Measurements from ENCODE around the gene PCDH19. TPM values are rescaled to one million over a fixed set of nuclear protein-coding genes. Genes with fewer than 3 reads are reported as not detected.

Gene PCDH19
- total and polyA plus RNA-seq, 2 of the 13 experiments (the other 11 are each of a cell fraction or from before 2014, with no cell fraction given), result 0.02 to 0.09 TPM

DNA sequence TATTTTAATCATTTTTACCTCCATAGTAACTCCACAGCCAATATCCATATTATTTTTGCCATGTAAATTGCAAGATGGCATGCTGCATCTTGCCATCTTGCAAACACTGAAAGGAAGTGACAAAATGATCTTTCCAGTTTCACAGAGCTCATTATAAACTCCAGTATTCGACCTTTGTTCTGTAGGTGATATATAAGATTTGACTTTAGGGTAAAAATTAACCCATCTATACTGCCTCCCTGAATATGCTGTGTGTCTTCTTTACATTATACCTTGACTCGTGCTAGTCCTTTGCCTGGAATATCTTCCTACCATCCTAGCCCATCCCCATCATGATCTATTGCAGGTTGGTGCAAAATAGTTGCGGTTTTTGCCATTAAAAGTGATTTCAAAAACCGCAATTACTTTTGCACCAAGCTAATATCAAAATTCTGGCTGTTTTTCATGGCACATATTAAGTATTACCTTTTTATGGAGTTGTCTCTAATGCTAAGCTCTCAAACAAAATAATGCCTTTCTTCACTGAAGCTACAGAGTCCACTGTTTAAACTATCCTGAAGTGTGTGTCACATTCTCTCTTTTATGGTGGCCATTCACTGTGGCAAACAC is 161.1 kb downstream of the PCDH19 start:
- H3K27ac ChIP-seq (ENCODE audit: extremely low read length, insufficient read depth, low read length), result no peak overlapping the region
- H4K20me1 ChIP-seq (ENCODE audit: insufficient read depth, low read length), result no peaks in the 10 kb centered on the region
- DNase-seq (ENCODE audit: low spot score) (no peak), FAIRE-seq (no peak), ATAC-seq (no peak)
- H3K36me3 ChIP-seq (replicated peaks in 1 of 2; ENCODE audit: control insufficient read depth in 1 of 2, insufficient read depth in 2 of 2, low read length in 2 of 2), result no peaks in the 10 kb centered on the region
- no TSS peak for BruUV-seq (replicated peaks)
- no peak overlapping the region for H3K4me3 ChIP-seq (replicated peaks in 1 of 3; ENCODE audit: insufficient read depth in 1 of 3, low read depth in 2 of 3, low read length in 3 of 3)
- ChIA-PET CTCF (ENCODE audit: low intra/inter-chr PET ratio, low total read pairs) (no interaction called here), POLR2A (no interaction called here)
- in situ Hi-C loops (cut with HindIII; ENCODE audit: extremely low pct_ligation_motif_present, low pct_unique_long_range_greater_than_20kb), result no loop called here
- no peak overlapping the region for H3K4me2 ChIP-seq (ENCODE audit: low read depth, low read length)
- no peaks in the 10 kb centered on the region for H3K4me1 ChIP-seq (ENCODE audit: insufficient read depth, low read length)
- H3K79me2 ChIP-seq (ENCODE audit: insufficient read depth, low read length), result no peaks in the 10 kb centered on the region
- H3K9me3 ChIP-seq (ENCODE audit: low read length), result no peaks in the 10 kb centered on the region
- H2AFZ ChIP-seq (ENCODE audit: low read length), result no peak overlapping the region
- 0% methylated on average over 4 of the region's 4 CpGs for WGBS (ENCODE audit: low lambda C conversion rate)
- TF ChIP-seq ZNF788 (CRISPR knock-in tag; IDR thresholded peaks at IDR 0.05; ENCODE audit: borderline replicate concordance) (no peak), ZBTB40 (IDR thresholded peaks at IDR 0.05) (peak; percentile 80), ZBTB40 (CRISPR knock-in tag; IDR thresholded peaks at IDR 0.05) (no peak), NCOR1 (IDR thresholded peaks at IDR 0.05; ENCODE audit: borderline replicate concordance, low read length) (no peak), ZNF879 (CRISPR knock-in tag; IDR thresholded peaks at IDR 0.05) (no peak), PRMT3 (CRISPR knock-in tag; IDR thresholded peaks at IDR 0.05; ENCODE audit: borderline replicate concordance, low read depth) (no peak)
- TF ChIP-seq, protein P1, sequence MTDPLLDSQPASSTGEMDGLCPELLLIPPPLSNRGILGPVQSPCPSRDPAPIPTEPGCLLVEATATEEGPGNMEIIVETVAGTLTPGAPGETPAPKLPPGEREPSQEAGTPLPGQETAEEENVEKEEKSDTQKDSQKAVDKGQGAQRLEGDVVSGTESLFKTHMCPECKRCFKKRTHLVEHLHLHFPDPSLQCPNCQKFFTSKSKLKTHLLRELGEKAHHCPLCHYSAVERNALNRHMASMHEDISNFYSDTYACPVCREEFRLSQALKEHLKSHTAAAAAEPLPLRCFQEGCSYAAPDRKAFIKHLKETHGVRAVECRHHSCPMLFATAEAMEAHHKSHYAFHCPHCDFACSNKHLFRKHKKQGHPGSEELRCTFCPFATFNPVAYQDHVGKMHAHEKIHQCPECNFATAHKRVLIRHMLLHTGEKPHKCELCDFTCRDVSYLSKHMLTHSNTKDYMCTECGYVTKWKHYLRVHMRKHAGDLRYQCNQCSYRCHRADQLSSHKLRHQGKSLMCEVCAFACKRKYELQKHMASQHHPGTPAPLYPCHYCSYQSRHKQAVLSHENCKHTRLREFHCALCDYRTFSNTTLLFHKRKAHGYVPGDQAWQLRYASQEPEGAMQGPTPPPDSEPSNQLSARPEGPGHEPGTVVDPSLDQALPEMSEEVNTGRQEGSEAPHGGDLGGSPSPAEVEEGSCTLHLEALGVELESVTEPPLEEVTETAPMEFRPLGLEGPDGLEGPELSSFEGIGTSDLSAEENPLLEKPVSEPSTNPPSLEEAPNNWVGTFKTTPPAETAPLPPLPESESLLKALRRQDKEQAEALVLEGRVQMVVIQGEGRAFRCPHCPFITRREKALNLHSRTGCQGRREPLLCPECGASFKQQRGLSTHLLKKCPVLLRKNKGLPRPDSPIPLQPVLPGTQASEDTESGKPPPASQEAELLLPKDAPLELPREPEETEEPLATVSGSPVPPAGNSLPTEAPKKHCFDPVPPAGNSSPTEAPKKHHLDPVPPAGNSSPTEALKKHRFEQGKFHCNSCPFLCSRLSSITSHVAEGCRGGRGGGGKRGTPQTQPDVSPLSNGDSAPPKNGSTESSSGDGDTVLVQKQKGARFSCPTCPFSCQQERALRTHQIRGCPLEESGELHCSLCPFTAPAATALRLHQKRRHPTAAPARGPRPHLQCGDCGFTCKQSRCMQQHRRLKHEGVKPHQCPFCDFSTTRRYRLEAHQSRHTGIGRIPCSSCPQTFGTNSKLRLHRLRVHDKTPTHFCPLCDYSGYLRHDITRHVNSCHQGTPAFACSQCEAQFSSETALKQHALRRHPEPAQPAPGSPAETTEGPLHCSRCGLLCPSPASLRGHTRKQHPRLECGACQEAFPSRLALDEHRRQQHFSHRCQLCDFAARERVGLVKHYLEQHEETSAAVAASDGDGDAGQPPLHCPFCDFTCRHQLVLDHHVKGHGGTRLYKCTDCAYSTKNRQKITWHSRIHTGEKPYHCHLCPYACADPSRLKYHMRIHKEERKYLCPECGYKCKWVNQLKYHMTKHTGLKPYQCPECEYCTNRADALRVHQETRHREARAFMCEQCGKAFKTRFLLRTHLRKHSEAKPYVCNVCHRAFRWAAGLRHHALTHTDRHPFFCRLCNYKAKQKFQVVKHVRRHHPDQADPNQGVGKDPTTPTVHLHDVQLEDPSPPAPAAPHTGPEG (CRISPR knock-in tag; IDR thresholded peaks at IDR 0.05), result no peak
- no peaks in the 10 kb centered on the region for H3K27me3 ChIP-seq (ENCODE audit: control insufficient read depth in 1 of 2, insufficient read depth in 2 of 2, low read length in 2 of 2)
- intact Hi-C loops (cut with micrococcal nuclease; ENCODE audit: unreplicated experiment), result no loop called here
- no peak overlapping the region for H3K9ac ChIP-seq (ENCODE audit: insufficient read depth, low read depth, low read length)
